CD4-positive, alpha-beta T cell treated with Interleukin-4 for 1 hour (primary cell): Measurements from ENCODE around the gene WNT8B.

Experiments
- DNase-seq, 2 donors: peaks; one replicate each; pipeline ENCODE4 v3.0.0-alpha.2; 2020 to 2022

The WNT8B gene

DNA sequence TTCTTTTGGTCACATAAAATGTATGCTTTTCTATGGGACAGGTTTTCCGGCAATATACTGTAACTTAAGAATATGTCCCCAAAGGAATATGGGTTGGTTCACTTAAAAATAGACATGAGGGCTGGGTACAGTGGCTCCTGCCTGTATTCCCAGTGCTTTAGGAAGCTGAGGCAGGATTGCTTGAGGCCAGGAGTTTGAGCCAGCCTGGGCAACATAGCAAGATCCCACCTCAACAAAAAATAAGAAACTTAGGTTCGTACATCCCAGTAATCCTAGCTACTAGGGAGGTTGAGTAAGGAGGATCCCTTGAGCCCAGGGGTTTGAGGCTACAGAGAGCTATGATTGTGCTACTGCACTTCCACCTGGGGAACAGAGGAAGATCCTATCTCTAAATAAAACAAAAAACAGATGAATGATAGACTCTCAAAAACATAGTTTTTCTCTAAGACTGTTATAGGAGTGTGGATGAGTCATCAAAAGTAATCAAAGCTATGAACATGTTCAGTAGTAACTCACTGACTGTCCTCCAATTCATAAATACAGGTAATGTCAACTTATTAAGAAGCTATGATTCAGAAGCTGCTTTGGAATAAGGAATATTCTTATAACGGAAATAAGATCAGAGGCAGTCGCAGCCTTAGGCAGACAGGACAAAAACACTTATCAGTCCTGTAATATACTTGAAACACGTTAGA, 59.4 kb downstream of the WNT8B start:
- DNase-seq, result no peak

DNA sequence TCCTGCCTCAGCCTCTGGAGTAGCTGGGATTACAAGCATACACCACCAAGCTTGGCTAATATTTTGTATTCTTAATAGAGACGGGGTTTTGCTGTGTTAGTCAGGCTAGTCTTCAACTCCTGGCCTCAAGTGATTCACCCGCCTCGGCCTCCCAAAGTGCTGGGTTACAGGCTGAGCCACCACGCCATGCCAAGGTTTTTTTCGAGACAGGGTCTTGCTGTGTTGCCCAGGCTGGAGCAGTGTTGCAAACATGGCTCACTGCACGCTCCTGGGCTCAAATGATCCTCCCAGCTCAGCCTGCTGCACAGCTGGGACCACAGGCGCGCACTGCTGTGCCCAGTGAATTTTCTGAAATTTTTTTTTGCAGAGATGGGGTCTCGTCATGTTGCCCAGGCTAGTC, 60.1 kb downstream of the WNT8B start:
- no peak for DNase-seq

GRCh38 chr10:100524206-100524605, 61.4 kb downstream of the WNT8B start:
- DNase-seq, result no peak

GRCh38 chr10:100524638-100525037, 61.8 kb downstream of the WNT8B start:
- no peak for DNase-seq

DNA sequence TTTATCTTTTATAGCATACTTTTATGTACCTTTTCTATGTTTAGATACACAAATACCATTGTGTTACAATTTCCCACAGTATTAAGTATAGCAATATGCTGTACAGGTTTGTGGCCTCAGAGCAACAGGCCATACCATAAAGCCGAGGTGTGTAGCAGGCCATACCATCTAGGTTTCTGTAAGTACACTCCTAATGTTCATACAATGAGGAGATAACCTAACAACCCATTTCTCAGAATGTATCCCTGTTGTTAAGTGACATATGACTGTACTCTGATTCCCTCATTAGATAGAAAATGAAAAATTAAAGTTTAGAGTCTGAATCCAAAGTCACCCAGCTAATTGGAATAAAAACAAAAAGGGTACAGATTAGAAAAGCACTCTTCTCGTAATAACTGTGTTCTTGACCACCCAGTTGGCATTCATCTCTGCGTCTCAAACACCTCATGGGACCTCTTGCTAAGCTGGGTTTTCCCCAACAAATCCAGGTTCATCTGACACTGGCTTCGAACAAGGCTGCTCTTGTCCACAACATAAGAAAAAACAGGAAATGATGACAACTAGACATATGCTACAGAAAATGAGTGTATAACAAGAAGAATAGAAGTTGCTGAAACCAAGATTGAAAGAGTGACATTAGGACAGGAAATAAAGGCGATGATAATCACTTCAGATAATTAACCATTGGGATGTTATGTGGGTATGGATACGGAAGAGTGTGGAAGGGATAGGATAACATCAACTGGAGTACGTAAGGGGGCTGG, 65.5 kb downstream of the WNT8B start:
- DNase-seq, result peak; percentile 30 to 66

- no peak for DNase-seq
Observed at GRCh38 chr10:100528921-100529474, 66.2 kb downstream of the WNT8B start.

GRCh38 chr10:100529475-100530298, 66.9 kb downstream of the WNT8B start, which contains the start of gene NDUFB8:
Gene NDUFB8 (minus strand): TSS chr10:100529871. CDS start chr10:100529851, 20 bp downstream.
- DNase-seq, result peak; percentile 90 to 91

DNA sequence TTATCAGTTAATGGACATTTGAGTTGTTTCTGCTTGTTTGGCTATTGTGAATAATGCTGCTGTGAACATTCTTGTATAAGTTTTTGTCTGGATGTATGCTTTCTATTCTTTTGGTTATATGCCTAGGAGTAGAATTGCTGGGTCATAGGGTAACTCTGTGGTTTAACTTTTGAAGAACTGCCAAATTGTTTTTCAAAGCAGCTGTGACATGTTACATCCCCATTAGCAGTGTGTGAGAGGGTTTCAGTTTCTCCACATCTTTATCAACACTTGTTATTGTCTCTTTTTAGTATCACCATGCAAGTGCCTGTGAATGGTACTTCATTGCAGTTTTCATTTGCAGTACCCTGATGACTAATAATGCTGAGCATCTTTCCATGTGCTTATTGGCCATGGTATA, 69.0 kb downstream of the WNT8B start:
- DNase-seq, result no peak
